Right atrium auricular region (tissue), 2 donors: ENCODE data around the gene SLC25A5. TPM values are rescaled to one million over a fixed set of nuclear protein-coding genes. Genes with fewer than 3 reads are reported as not detected.

Experiments used
- DNase-seq: peaks from one replicate; pipeline ENCODE4 v3.0.0-alpha.2; 2019; ENCODE audit warnings: low spot score
- H3K27ac ChIP-seq, 2 donors: fragments of 200-600 bp; sonication (generic); 1 replicate in 1 of 2; 2 replicates in 1 of 2; pipeline ENCODE4 v1.5.1; 2016 to 2019
- H3K27me3 ChIP-seq, 2 donors: fragments of 200-600 bp; sonication (generic); one replicate each; pipeline versions ENCODE4 v1.5.1 to v1.6.0; 2017 to 2019
- H3K36me3 ChIP-seq: fragments of 200-600 bp; sonication (generic); one replicate; pipeline ENCODE4 v1.5.1; 2016
- H3K4me1 ChIP-seq, 2 donors: fragments of 200-600 bp; sonication (generic); one replicate each; pipeline versions ENCODE4 v1.5.1 to v1.6.0; 2017 to 2019
- H3K4me3 ChIP-seq, 2 donors: fragments of 200-600 bp; sonication (generic); 1 replicate in 1 of 2; 2 replicates in 1 of 2; pipeline ENCODE4 v1.5.1; 2017 to 2019; ENCODE audit warnings: mild to moderate bottlenecking in 1 of 2, moderate library complexity in 1 of 2
- H3K9me3 ChIP-seq, 2 donors: fragments of 200-600 bp; sonication (generic); one replicate each; pipeline ENCODE4 v1.5.1; 2019
- total RNA-seq, 2 donors: library from RNA; depleted of rRNA; stranded (reverse); fragments of >200 nt; gene quantifications; one replicate each; pipeline ENCODE4 v1.1.0, GENCODE V29; 2016
- TF ChIP-seq, protein P1 (sequence below), 2 donors: fragments of 200-600 bp; sonication (generic); IDR thresholded peaks; one replicate each; pipeline ENCODE4 v1.5.1; 2019; ENCODE audit warnings: antibody characterized with exemption in 2 of 2

Gene SLC25A5
- total RNA-seq, 2 donors from 2014 or later, result 134 to 174 TPM

DNA sequence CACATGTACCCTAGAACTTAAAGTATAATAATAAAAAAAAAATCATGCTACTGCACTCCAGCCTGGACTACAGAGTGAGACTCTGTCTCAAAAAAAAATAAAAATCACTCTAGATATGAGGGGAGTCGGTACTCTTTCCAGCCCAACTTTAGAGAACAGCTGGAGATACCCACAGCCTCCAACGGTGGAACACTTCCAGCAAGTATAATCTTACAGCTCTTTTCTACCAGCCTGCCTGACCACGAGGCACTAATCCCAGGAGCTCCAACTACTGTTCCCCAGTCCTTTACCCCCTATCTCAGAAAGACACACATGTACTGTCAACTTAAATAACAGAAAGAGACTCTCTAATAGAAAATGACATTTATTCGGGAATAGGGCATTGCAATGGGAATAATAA lies 50.1 kb downstream of the SLC25A5 start:
- TF ChIP-seq, protein P1, sequence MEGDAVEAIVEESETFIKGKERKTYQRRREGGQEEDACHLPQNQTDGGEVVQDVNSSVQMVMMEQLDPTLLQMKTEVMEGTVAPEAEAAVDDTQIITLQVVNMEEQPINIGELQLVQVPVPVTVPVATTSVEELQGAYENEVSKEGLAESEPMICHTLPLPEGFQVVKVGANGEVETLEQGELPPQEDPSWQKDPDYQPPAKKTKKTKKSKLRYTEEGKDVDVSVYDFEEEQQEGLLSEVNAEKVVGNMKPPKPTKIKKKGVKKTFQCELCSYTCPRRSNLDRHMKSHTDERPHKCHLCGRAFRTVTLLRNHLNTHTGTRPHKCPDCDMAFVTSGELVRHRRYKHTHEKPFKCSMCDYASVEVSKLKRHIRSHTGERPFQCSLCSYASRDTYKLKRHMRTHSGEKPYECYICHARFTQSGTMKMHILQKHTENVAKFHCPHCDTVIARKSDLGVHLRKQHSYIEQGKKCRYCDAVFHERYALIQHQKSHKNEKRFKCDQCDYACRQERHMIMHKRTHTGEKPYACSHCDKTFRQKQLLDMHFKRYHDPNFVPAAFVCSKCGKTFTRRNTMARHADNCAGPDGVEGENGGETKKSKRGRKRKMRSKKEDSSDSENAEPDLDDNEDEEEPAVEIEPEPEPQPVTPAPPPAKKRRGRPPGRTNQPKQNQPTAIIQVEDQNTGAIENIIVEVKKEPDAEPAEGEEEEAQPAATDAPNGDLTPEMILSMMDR (IDR thresholded peaks at IDR 0.05), result no peak
- H3K4me3 ChIP-seq, result no peak overlapping the region

More for the DNA sequence above, 50.1 kb downstream of the SLC25A5 start:
- H3K9me3 ChIP-seq, result no peaks in the 10 kb centered on the region
- no peak for DNase-seq
- H3K27ac ChIP-seq, result no peak overlapping the region
- no peaks in the 10 kb centered on the region for H3K27me3 ChIP-seq
- no peaks in the 10 kb centered on the region for H3K4me1 ChIP-seq
- H3K36me3 ChIP-seq, result no peaks in the 10 kb centered on the region

Other genes with a start within 250 kb of the SLC25A5 start
- gene PGRMC1, start 232.2 kb upstream of the SLC25A5 start, total RNA-seq, result 10 to 100 TPM; 26.8 to 42.7 TPM
- gene SLC25A43, start 69.1 kb upstream of the SLC25A5 start, total RNA-seq, result 1 to 10 TPM; 5.6 to 8.1 TPM
- gene STEEP1, start 97.0 kb downstream of the SLC25A5 start, total RNA-seq, result 10 to 100 TPM; 17.4 to 17.8 TPM
- gene UBE2A, start 106.1 kb downstream of the SLC25A5 start, total RNA-seq, result 10 to 100 TPM; 30.2 to 31.9 TPM
- gene NKRF, start 138.0 kb downstream of the SLC25A5 start, total RNA-seq, result 1 to 10 TPM; 3.3 to 4.7 TPM
- gene SEPTIN6, start 224.7 kb downstream of the SLC25A5 start, total RNA-seq, result 10 to 100 TPM; 14.1 to 16.4 TPM